Caco-2 (cell line): ENCODE measurements around the gene RINL. TPM values are rescaled to one million over a fixed set of nuclear protein-coding genes. Genes with fewer than 3 reads are reported as not detected.

ENCODE experiments used
- BruUV-seq: library from RNA; stranded (reverse); fragments of 400-500 nt; replicated peaks from 2 replicates; lab custom pipeline; 2021; lab: Mats Ljungman, UMichigan
- CTCF ChIA-PET: fragments of 300-600 bp; sonication (Branson Sonifier 250); formaldehyde crosslinking; loops from one replicate; lab custom pipeline; 2022; ENCODE audit warnings: antibody characterized with exemption; lab: Charles Lee
- POLR2A ChIA-PET: fragments of 300-600 bp; sonication (Branson Sonifier 250); formaldehyde crosslinking; loops from one replicate; lab custom pipeline; 2022; ENCODE audit warnings: antibody characterized with exemption; lab: Charles Lee
- DNase-seq, 2 experiments: peaks; one replicate each; pipeline versions ENCODE4 v3.0.0 to v3.0.0-alpha.2; 2020 to 2022
- H3K27me3 ChIP-seq: replicated peaks from 2 replicates; pipeline ENCODE4 v1.6.0; 2011; ENCODE audit warnings: low read length; ENCODE audit not compliant: control insufficient read depth, insufficient read depth
- H3K36me3 ChIP-seq: 2 replicates; pipeline ENCODE4 v1.5.1; 2011; ENCODE audit warnings: low read length; ENCODE audit not compliant: control insufficient read depth, insufficient read depth
- H3K4me1 ChIP-seq: fragments of 250-450 bp; sonication (Bioruptor Pico); 2 replicates; pipeline ENCODE4 v1.5.1; 2020; ENCODE audit warnings: mild to moderate bottlenecking
- H3K4me3 ChIP-seq: 2 replicates; pipeline ENCODE4 v1.5.1; 2011; ENCODE audit warnings: low read depth, mild to moderate bottlenecking, control low read depth, low read length
- H3K9me3 ChIP-seq: fragments of 250-450 bp; sonication (Bioruptor Pico); 2 replicates; pipeline ENCODE4 v1.5.1; 2020; ENCODE audit warnings: mild to moderate bottlenecking, moderate library complexity
- H3K27ac Mint-ChIP-seq: one replicate; pipeline ENCODE4 v1.8.0; 2022; ENCODE audit warnings: mixed read lengths; ENCODE audit not compliant: unreplicated experiment
- H3K27me3 Mint-ChIP-seq: one replicate; pipeline ENCODE4 v1.8.0; 2022; ENCODE audit warnings: mixed read lengths; ENCODE audit not compliant: insufficient read depth, unreplicated experiment
- H3K36me3 Mint-ChIP-seq: one replicate; pipeline ENCODE4 v1.8.0; 2022; ENCODE audit warnings: mild to moderate bottlenecking, mixed read lengths; ENCODE audit not compliant: insufficient read depth, unreplicated experiment
- H3K4me1 Mint-ChIP-seq: one replicate; pipeline ENCODE4 v1.8.0; 2022; ENCODE audit warnings: low read depth, mixed read lengths; ENCODE audit not compliant: unreplicated experiment
- H3K4me3 Mint-ChIP-seq: one replicate; pipeline ENCODE4 v1.8.0; 2022; ENCODE audit warnings: mild to moderate bottlenecking, moderate library complexity, mixed read lengths; ENCODE audit not compliant: unreplicated experiment
- H3K9me3 Mint-ChIP-seq: one replicate; pipeline ENCODE4 v1.8.0; 2022; ENCODE audit warnings: mixed read lengths; ENCODE audit not compliant: unreplicated experiment
- CTCF ChIP-seq, 2 experiments: fragments of 200-600 bp in 1 of 2; IDR thresholded peaks; 1 replicate in 1 of 2; 2 replicates in 1 of 2; pipeline versions ENCODE4 v1.5.1 to v1.8.0; 2011 to 2022; ENCODE audit warnings: antibody characterized with exemption in 1 of 2, control low read depth in 1 of 2, inconsistent platforms in 1 of 2, low read depth in 1 of 2, low read length in 1 of 2, mild to moderate bottlenecking in 1 of 2, moderate library complexity in 1 of 2; ENCODE audit not compliant: insufficient read depth in 1 of 2, severe bottlenecking in 1 of 2, unreplicated experiment in 1 of 2
- intact Hi-C: fragments of 100-400 bp; cut with micrococcal nuclease; formaldehyde crosslinking; loops from one replicate; pipeline ENCODE4 v1.10.0; 2022; ENCODE audit not compliant: unreplicated experiment
- total RNA-seq: library from RNA; stranded (reverse); gene quantifications from 2 replicates; pipeline ENCODE4 v1.2.3, GENCODE V29; 2022

RINL gene
- total RNA-seq, 1 experiment from 2014 or later = 1.9 TPM

- peaks cover 14% of the 10 kb centered on the region for H3K4me1 ChIP-seq
- Mint-ChIP-seq H3K27ac (peak overlapping the region; percentile 99), H3K4me1 (peaks cover 18% of the 10 kb centered on the region), H3K27me3 (no peaks in the 10 kb centered on the region), H3K36me3 (peaks cover 60% of the 10 kb centered on the region), H3K4me3 (peak overlapping the region; percentile 98), H3K9me3 (no peaks in the 10 kb centered on the region)
- TF ChIP-seq CTCF (IDR thresholded peaks at IDR 0.05; ENCODE audit: insufficient read depth in 1 of 2, low read depth in 1 of 2, low read length in 1 of 2, severe bottlenecking in 1 of 2, unreplicated experiment in 1 of 2) = no peak
- H3K4me3 ChIP-seq = peak overlapping the region; percentile 83
- TSS peak; percentile 36 for BruUV-seq
- peak; percentile 56 to 76 for DNase-seq
- 0 out of 2 replicates have a peak, but pooled peaks cover under 1% of the 10 kb centered on the region for H3K36me3 ChIP-seq
- H3K9me3 ChIP-seq = no peaks in the 10 kb centered on the region
- no peaks in the 10 kb centered on the region for H3K27me3 ChIP-seq
- CTCF ChIA-PET = interaction anchor here (0.6 to 1.4 kb wide), 7 partner anchors 26 to 80 kb away, joined by 3 to 7 read pairs (median 4); partner anchors contain the start of genes MRPS12, RINL and SARS2
- intact Hi-C loops = no loop called here
- POLR2A ChIA-PET = interaction anchor here (0.6 to 2.5 kb wide), 10 partner anchors 15 to 483 kb away, joined by 3 to 22 read pairs (median 8); partner anchors contain the start of genes ECH1, MRPS12, NFKBIB and SARS2
Measured at GRCh38 chr19:38852231-38853044, 25.6 kb downstream of the RINL start.

GRCh38 chr19:38851622-38852230 is 26.3 kb downstream of the RINL start:
- H3K9me3 ChIP-seq = no peaks in the 10 kb centered on the region
- TF ChIP-seq CTCF (IDR thresholded peaks at IDR 0.05; ENCODE audit: insufficient read depth in 1 of 2, low read depth in 1 of 2, low read length in 1 of 2, severe bottlenecking in 1 of 2, unreplicated experiment in 1 of 2) = no peak
- H3K4me1 ChIP-seq = peaks cover 10% of the 10 kb centered on the region; the same call in 1 of the 2 replicates
- Mint-ChIP-seq H3K4me1 (peaks cover 11% of the 10 kb centered on the region), H3K36me3 (peaks cover 60% of the 10 kb centered on the region), H3K4me3 (peak overlapping the region; percentile 98), H3K9me3 (no peaks in the 10 kb centered on the region), H3K27me3 (no peaks in the 10 kb centered on the region), H3K27ac (peak overlapping the region; percentile 99)
- intact Hi-C loops = no loop called here
- H3K27me3 ChIP-seq = no peaks in the 10 kb centered on the region
- no TSS peak for BruUV-seq
- peak; percentile 95 to 98 for DNase-seq
- H3K36me3 ChIP-seq = peaks cover 6% of the 10 kb centered on the region
- ChIA-PET POLR2A (interaction anchor here (0.6 to 2.5 kb wide), 11 partner anchors 14 to 482 kb away, joined by 3 to 22 read pairs (median 8); partner anchors contain the start of genes ECH1, MRPS12, NFKBIB and SARS2), CTCF (interaction anchor here (0.9 to 1.4 kb wide), 3 partner anchors 36 to 80 kb away, joined by 3 to 5 read pairs (median 3); partner anchors contain the start of genes MRPS12 and SARS2)
- H3K4me3 ChIP-seq = peak overlapping the region; percentile 83
